Parathyroid adenoma (tissue), 2 donors: ENCODE results near the gene CACNA1F.

ENCODE experiments used
- H2AFZ ChIP-seq: fragments of 300-600 bp; sonication (generic); one replicate; pipeline ENCODE4 v1.7.0; 2017; ENCODE audit warnings: antibody characterized with exemption, mild to moderate bottlenecking
- H3K27ac ChIP-seq: fragments of 300-600 bp; sonication (generic); one replicate; pipeline ENCODE4 v1.7.0; 2017
- H3K27me3 ChIP-seq: fragments of 300-600 bp; sonication (generic); one replicate; pipeline ENCODE4 v1.7.0; 2017; ENCODE audit warnings: low read length; ENCODE audit not compliant: control insufficient read depth, insufficient read depth
- H3K36me3 ChIP-seq: fragments of 300-600 bp; sonication (generic); one replicate; pipeline ENCODE4 v1.7.0; 2017; ENCODE audit warnings: low read length; ENCODE audit not compliant: control insufficient read depth, insufficient read depth
- H3K4me1 ChIP-seq: fragments of 300-600 bp; sonication (generic); one replicate; pipeline ENCODE4 v1.7.0; 2017; ENCODE audit warnings: control low read depth
- H3K4me2 ChIP-seq: fragments of 300-600 bp; sonication (generic); one replicate; pipeline ENCODE4 v1.7.0; 2017; ENCODE audit warnings: low read length
- H3K4me3 ChIP-seq: fragments of 300-600 bp; sonication (generic); one replicate; pipeline ENCODE4 v1.7.0; 2017; ENCODE audit warnings: low read depth, low read length
- H3K79me2 ChIP-seq: fragments of 300-600 bp; sonication (generic); one replicate; pipeline ENCODE4 v1.7.0; 2017; ENCODE audit warnings: control low read depth
- H3K9ac ChIP-seq: fragments of 300-600 bp; sonication (generic); one replicate; pipeline ENCODE4 v1.7.0; 2017; ENCODE audit warnings: mild to moderate bottlenecking
- H3K9me3 ChIP-seq: fragments of 300-600 bp; sonication (generic); one replicate; pipeline ENCODE4 v1.7.0; 2017; ENCODE audit warnings: low read length; ENCODE audit not compliant: control insufficient read depth
- CTCF ChIP-seq: fragments of 300-600 bp; sonication (generic); IDR thresholded peaks from one replicate; pipeline ENCODE4 v1.7.0; 2017; ENCODE audit warnings: antibody characterized with exemption, mild to moderate bottlenecking
- donor health status: primary hyperparathyroidism.

Gene CACNA1F

GRCh38 chrX:49233176-49233575 is at the start of gene CACNA1F:
TSS of gene CACNA1F (minus strand) at chrX:49233340. CDS start at chrX:49233309, 31 bp downstream.
- H3K4me1 ChIP-seq, result no peaks in the 10 kb centered on the region
- no peak for TF ChIP-seq CTCF
- no peaks in the 10 kb centered on the region for H3K9me3 ChIP-seq
- no peak within 1 kb of the TSS for H3K4me3 ChIP-seq
- H3K79me2 ChIP-seq, result no peaks in the 10 kb centered on the region
- no peak within 1 kb of the TSS for H3K27ac ChIP-seq
- no peaks in the 10 kb centered on the region for H3K27me3 ChIP-seq
- H3K9ac ChIP-seq, result no peak within 1 kb of the TSS
- H3K36me3 ChIP-seq, result no peaks in the 10 kb centered on the region
- H3K4me2 ChIP-seq, result no peak within 1 kb of the TSS
- no peak within 1 kb of the TSS for H2AFZ ChIP-seq

- H3K9me3 ChIP-seq, result no peaks in the 10 kb centered on the region
- H3K4me1 ChIP-seq, result no peaks in the 10 kb centered on the region
- H3K4me2 ChIP-seq, result no peak overlapping the region
- H3K27ac ChIP-seq, result no peak overlapping the region
- no peak overlapping the region for H3K9ac ChIP-seq
- no peak overlapping the region for H3K4me3 ChIP-seq
- no peak for TF ChIP-seq CTCF
- no peaks in the 10 kb centered on the region for H3K79me2 ChIP-seq
- H3K27me3 ChIP-seq, result no peaks in the 10 kb centered on the region
- no peaks in the 10 kb centered on the region for H3K36me3 ChIP-seq
- no peak overlapping the region for H2AFZ ChIP-seq
These were observed 49.5 kb upstream of the CACNA1F start for GRCh38 chrX:49282647-49283011.

- Histone ChIP-seq H3K4me1 (peaks cover 9% of the 10 kb centered on the region), H3K27me3 (no peaks in the 10 kb centered on the region), H3K4me2 (no peak overlapping the region), H3K9me3 (no peaks in the 10 kb centered on the region), H2AFZ (no peak overlapping the region), H3K9ac (no peak overlapping the region), H3K27ac (no peak overlapping the region), H3K79me2 (no peaks in the 10 kb centered on the region), H3K36me3 (no peaks in the 10 kb centered on the region), H3K4me3 (no peak overlapping the region)
- TF ChIP-seq CTCF, result no peak
These were observed 44.9 kb upstream of the CACNA1F start for GRCh38 chrX:49278081-49278480.

GRCh38 chrX:49277535-49277830 is 44.3 kb upstream of the CACNA1F start:
- H3K9ac ChIP-seq, result no peak overlapping the region
- H3K27me3 ChIP-seq, result no peaks in the 10 kb centered on the region
- no peak overlapping the region for H3K27ac ChIP-seq
- peaks cover 10% of the 10 kb centered on the region for H3K4me1 ChIP-seq
- no peaks in the 10 kb centered on the region for H3K79me2 ChIP-seq
- no peak overlapping the region for H3K4me2 ChIP-seq
- peak overlapping the region; percentile 11 for H3K4me3 ChIP-seq
- no peaks in the 10 kb centered on the region for H3K36me3 ChIP-seq
- no peak overlapping the region for H2AFZ ChIP-seq
- TF ChIP-seq CTCF, result no peak
- no peaks in the 10 kb centered on the region for H3K9me3 ChIP-seq

- H3K27ac ChIP-seq, result no peak overlapping the region
- H3K9ac ChIP-seq, result no peak overlapping the region
These were observed 43.8 kb upstream of the CACNA1F start for GRCh38 chrX:49276671-49277534.

More at GRCh38 chrX:49276671-49277534, 43.8 kb upstream of the CACNA1F start:
- no peak for TF ChIP-seq CTCF
- Histone ChIP-seq H3K4me2 (no peak overlapping the region), H3K36me3 (no peaks in the 10 kb centered on the region), H3K4me1 (peaks cover 15% of the 10 kb centered on the region), H2AFZ (peak overlapping the region; percentile 41), H3K9me3 (no peaks in the 10 kb centered on the region), H3K4me3 (peak overlapping the region; percentile 11), H3K27me3 (no peaks in the 10 kb centered on the region), H3K79me2 (no peaks in the 10 kb centered on the region)
